Measurements from ENCODE around the gene NMRK1. TPM values are rescaled to one million over a fixed set of nuclear protein-coding genes. Genes with fewer than 3 reads are reported as not detected.

NMRK1 gene
- total RNA-seq, 1 donor from 2014 or later, result 6.6 TPM

DNA sequence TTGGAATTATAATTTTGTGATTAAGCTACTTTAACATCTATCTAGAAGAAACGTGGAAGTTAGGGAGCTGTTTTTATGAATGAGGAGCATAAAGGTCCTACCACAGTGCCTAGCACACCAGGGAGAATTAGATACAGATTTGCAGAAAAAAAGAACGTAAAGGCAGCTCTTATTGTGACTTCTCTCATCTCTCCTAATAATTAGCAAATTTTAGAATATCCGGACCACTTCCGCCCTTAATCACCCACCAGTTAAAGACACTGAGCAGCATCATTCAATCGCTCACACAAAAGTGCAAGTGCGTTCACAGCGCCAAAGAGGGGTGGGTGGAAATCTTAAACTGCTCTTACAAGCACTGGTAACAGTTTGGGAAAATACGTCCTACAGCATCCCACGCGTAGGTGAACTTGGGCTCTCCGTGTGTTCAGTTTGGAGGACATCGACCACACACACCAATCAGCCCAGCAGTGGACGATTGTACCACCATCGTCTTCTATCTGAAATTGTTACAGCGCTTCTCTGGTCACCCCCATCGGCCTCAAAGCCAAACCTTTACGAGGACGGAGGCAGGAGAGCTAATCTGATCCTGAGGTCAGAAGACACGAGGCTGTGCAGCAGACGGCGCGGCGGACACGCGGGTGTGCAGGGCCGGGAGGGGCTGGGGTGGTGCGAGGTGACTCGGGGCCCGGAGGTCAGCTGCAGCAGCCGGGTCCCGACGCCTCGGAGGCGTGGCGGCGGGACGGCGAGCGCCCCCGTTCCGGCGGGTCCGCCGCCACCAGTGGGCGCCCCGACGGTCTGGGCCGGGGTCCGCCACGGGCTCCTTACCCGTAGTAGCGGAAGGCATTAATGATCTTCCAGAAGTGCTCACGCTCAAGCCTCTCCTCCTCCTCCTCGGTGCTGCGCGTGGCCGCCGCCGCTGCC, 60.5 kb downstream of the NMRK1 start:
- Mint-ChIP-seq H3K9me3 (no peaks in the 10 kb centered on the region), H3K4me3 (peak overlapping the region; percentile 96), H3K4me1 (peaks cover 37% of the 10 kb centered on the region), H3K36me3 (ENCODE audit: low read depth) (peaks cover 16% of the 10 kb centered on the region), H3K27ac (peak overlapping the region; percentile 99), H3K27me3 (peaks cover 2% of the 10 kb centered on the region)
- peak; percentile 86 for DNase-seq
- intact Hi-C loops (cut with micrococcal nuclease), result loop anchor here (1.0 to 5.0 kb wide), 6 partner anchors 25 to 1895 kb away; partner anchors contain the start of genes C9orf40, NMRK1 and OSTF1

DNA sequence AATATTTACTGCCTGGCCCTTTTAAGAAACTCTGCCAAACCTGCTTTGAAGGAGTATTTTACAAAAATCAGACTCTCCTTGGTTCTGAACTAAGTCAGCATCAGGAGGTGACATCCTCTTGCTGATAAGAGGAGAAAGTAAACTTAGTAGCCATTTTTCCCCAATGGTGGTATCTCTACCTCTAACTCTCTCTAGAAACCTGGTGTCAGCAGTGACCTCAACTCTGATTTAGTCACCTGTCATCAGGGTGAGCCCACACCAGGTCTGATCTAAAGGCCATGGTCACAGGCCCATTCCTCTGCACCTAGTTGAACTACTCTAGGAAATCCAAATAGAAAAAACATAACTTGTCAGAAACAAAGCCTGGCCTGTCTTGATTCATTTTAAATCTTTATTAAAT, 64.1 kb downstream of the NMRK1 start:
- Mint-ChIP-seq H3K4me3 (no peak overlapping the region), H3K9me3 (peaks cover 10% of the 10 kb centered on the region), H3K27me3 (peaks cover 2% of the 10 kb centered on the region), H3K36me3 (ENCODE audit: low read depth) (peaks cover 30% of the 10 kb centered on the region), H3K4me1 (peaks cover 48% of the 10 kb centered on the region), H3K27ac (no peak overlapping the region)
- DNase-seq, result no peak
- intact Hi-C loops (cut with micrococcal nuclease), result no loop called here

DNA sequence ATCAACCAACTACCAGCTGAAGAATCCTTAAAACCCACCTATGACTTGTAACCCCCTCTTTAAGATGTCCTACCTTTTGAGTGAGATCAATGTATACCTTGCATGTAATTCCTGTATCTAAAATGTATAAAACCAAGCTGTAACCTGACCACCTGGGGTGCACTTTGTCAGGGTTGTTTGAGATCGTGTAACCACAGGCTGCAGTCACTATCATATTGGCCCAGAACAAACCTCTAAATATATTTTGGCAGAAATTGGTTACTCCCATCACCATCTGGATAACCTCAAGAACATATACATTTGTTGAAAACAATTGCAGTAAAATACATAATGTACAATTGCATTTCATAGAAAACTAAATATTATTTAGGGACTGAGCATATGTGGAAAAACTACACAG, 68.3 kb downstream of the NMRK1 start:
- no peak for DNase-seq
- intact Hi-C loops (cut with micrococcal nuclease), result no loop called here
- Mint-ChIP-seq H3K9me3 (peaks cover 10% of the 10 kb centered on the region), H3K36me3 (ENCODE audit: low read depth) (peaks cover 38% of the 10 kb centered on the region), H3K27ac (peak overlapping the region; percentile 11), H3K4me1 (peaks cover 38% of the 10 kb centered on the region), H3K4me3 (no peak overlapping the region), H3K27me3 (no peaks in the 10 kb centered on the region)

DNA sequence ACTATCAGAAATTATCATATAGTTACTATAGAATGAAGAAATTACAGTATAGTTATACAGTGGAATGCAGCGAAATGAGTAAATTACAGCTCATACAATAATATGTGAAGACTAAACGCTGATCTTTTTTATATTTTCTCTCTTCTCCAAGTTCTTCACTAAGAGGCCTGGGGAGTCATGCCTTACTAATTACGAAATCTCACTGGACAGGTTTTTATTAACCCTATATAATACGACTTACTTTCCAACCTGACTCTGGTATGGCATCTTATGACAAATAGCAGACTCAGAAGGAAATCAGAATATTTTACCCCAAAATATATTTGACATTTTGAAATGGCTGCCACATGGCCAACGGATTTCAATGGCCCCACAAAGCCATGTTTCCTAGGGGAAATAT, 68.9 kb downstream of the NMRK1 start:
- H3K27ac Mint-ChIP-seq, result no peak overlapping the region
- intact Hi-C loops (cut with micrococcal nuclease), result no loop called here
- DNase-seq, result no peak
- H3K9me3 Mint-ChIP-seq, result peaks cover 10% of the 10 kb centered on the region
- H3K36me3 Mint-ChIP-seq (ENCODE audit: low read depth), result peaks cover 38% of the 10 kb centered on the region
- peaks cover 36% of the 10 kb centered on the region for H3K4me1 Mint-ChIP-seq
- H3K27me3 Mint-ChIP-seq, result no peaks in the 10 kb centered on the region
- H3K4me3 Mint-ChIP-seq, result no peak overlapping the region

DNA sequence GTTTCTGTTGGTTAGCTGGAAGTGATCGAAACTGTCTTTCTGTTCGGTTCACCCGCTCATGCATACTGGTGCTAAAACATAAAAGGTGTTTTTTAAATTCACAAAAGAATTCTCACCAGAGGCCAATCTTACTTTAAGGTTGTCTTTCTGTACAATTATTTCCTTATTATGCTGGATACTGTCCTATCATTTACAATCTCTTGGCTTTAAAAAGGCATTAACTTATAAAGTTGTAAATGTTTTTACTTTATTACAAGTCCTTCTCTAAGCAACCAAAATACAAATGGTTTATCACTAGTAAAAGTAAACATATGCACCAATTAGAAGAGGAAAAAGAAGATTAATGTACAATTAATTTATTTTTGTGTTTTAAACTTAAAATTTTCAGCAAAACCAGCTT, 70.6 kb downstream of the NMRK1 start:
- H3K4me1 Mint-ChIP-seq, result peaks cover 31% of the 10 kb centered on the region
- no peaks in the 10 kb centered on the region for H3K27me3 Mint-ChIP-seq
- H3K4me3 Mint-ChIP-seq, result no peak overlapping the region
- peaks cover 32% of the 10 kb centered on the region for H3K36me3 Mint-ChIP-seq (ENCODE audit: low read depth)
- peaks cover 10% of the 10 kb centered on the region for H3K9me3 Mint-ChIP-seq
- no peak overlapping the region for H3K27ac Mint-ChIP-seq
- intact Hi-C loops (cut with micrococcal nuclease), result no loop called here
- DNase-seq, result no peak

DNA sequence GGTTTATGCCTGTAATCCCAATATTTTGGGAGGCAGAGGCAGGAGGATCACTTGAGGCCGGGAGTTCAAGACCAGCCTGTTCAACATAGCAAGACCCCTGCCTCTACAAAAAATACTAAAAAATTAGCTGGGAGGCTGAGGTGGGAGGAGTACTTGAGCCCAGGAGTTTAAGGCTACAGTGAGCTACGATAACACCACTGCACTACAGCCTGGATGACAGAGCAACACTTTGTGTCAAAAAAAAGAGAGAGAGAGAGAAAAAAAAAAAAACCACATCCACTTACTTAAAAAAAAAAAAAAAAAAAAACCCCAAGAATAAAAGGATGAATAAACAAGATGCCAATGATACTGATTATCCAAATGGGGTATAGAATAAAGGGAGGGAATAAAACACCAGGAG, 74.2 kb downstream of the NMRK1 start:
- no peaks in the 10 kb centered on the region for H3K27me3 Mint-ChIP-seq
- H3K4me3 Mint-ChIP-seq, result no peak overlapping the region
- peaks cover 37% of the 10 kb centered on the region for H3K4me1 Mint-ChIP-seq
- peaks cover 40% of the 10 kb centered on the region for H3K36me3 Mint-ChIP-seq (ENCODE audit: low read depth)
- no peak for DNase-seq
- H3K9me3 Mint-ChIP-seq, result no peaks in the 10 kb centered on the region
- H3K27ac Mint-ChIP-seq, result no peak overlapping the region
- intact Hi-C loops (cut with micrococcal nuclease), result no loop called here

Other genes with a start within 250 kb of the NMRK1 start
- gene TRPM6, start 200.2 kb downstream of the NMRK1 start, total RNA-seq, result 0.05 TPM in 1 of 2 replicates, not detected in the other
- 19.6 and 20.0 TPM in 2 replicates for gene C9orf40, start 135.2 kb downstream of the NMRK1 start, total RNA-seq
- gene CARNMT1, start 59.9 kb downstream of the NMRK1 start, total RNA-seq, result 40.0 and 45.0 TPM in 2 replicates
- gene OSTF1, start 359 bp upstream of the NMRK1 start, total RNA-seq, result 41.5 and 42.4 TPM in 2 replicates